Suprapubic skin (tissue), 2 donors: ENCODE measurements around the gene DKK3.

Experiments
- EP300 ChIP-seq: sonication (generic); formaldehyde crosslinking; IDR thresholded peaks from one replicate; pipeline ENCODE4 v1.6.1; 2017; ENCODE audit warnings: antibody characterized with exemption
- POLR2A ChIP-seq, 2 donors: fragments of 450-650 bp; IDR thresholded peaks; one replicate each; pipeline ENCODE4 v1.6.1; 2017; ENCODE audit warnings: antibody characterized with exemption in 2 of 2, mild to moderate bottlenecking in 2 of 2, moderate library complexity in 2 of 2

GRCh38 chr11:12024254-12024926, 16.0 kb upstream of the DKK3 start:
- TF ChIP-seq POLR2A (IDR thresholded peaks at IDR 0.05) (no peak), EP300 (no peak)
